RPMI7951 (cell line): ENCODE data around the gene MRPL46. TPM values are rescaled to one million over a fixed set of nuclear protein-coding genes. Genes with fewer than 3 reads are reported as not detected.

ENCODE experiments used
- DNase-seq: peaks from one replicate; pipeline ENCODE4 v3.0.0-alpha.2; 2012; ENCODE audit warnings: low read depth
- total RNA-seq: library from RNA; depleted of rRNA; stranded (reverse); fragments of >200 nt; shearing (Covaris generic); gene quantifications from 2 replicates; pipeline ENCODE4 v1.2.3, GENCODE V29; 2014; rRNA removed

MRPL46 gene
- 24.9 and 51.0 TPM in 2 replicates for total RNA-seq

DNA sequence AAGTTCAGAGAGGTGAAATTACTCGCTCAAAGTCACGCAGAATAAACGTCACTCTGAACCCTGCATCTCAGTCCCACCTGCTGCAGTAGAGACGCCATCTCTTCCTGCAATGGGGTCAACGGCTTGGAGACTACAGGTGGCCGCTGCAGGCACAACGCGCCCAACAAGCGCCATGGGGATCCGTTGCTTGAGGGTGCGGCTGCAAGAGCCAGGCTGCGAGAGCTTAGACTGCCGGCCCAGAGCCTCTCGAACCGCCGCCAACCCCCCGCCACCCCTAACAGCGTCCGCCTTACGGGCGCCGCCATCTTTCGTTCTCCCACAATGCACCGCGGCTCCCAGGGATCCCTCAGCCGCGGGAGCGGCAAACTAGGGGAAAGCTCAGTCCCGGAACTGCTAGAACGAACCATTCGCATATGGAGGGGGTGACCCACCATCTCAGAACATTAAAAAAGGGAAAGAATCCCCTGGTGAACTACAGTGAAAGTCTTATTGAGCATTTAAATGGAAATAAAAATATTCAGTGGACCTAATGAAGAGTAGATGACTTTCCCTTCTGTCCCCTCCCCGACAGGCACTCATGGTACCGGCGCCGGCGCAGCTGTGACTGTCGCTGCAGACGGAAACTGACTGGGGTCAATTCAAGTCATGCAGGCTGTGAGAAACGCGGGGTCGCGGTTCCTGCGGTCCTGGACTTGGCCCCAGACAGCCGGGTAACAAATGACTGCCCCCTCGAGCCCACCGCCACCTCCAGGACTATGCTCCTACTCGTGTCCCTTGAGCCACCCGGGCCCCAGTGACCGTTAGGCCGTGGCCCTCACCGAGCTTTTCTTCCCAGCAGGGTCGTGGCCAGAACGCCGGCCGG, at the start of gene MRPL46, which contains the start of gene MRPS11:
Gene MRPL46 (minus strand): TSS at position 316 of the 862 bp plus-strand sequence. CDS start 11 bp downstream, at position 305.
Gene MRPS11 (plus strand): TSS at position 636 of the 862 bp plus-strand sequence. CDS start 10 bp downstream, at position 646.
- peak; percentile 87 for DNase-seq

DNA sequence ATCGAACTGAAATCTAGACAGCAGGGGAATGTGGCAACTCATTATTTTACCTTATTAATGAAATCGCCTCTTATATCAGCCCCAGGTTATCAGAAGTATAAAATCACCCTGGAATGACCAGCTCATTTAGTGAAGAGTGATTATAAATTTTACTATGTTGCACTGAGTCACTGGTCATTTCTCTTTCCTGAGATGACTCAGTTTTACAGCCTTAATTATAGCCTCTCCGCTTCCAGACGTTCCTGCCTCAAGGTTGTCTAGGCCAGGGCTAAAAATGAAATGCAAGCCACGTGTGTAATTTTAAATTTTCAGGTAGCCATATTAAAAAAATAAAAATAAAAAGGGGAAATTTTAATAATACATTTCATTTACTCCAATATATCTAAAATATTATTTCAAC, 46.0 kb upstream of the MRPL46 start:
- DNase-seq = peak; percentile 62

DNA sequence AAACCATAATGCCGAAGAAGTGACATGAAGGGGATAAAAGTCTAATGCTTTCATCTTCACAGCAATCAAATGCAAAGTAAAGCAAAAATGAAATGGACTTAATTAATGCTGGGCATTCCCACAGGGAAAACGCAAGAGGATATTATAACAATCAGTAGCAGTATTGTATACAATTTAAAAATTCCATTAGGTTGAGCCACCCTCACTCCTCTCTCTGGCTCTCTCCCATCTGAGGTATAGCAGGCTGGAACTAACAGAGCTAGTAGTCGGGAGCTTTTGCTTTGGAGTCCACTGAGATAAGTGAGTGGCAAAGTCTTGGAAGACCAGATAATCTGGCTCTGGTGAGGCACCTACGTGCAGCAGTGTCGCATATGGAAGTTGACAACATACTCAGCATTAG, 45.4 kb upstream of the MRPL46 start:
- DNase-seq = no peak

GRCh38 chr15:88512078-88512477, 44.9 kb upstream of the MRPL46 start:
- DNase-seq = no peak

DNA sequence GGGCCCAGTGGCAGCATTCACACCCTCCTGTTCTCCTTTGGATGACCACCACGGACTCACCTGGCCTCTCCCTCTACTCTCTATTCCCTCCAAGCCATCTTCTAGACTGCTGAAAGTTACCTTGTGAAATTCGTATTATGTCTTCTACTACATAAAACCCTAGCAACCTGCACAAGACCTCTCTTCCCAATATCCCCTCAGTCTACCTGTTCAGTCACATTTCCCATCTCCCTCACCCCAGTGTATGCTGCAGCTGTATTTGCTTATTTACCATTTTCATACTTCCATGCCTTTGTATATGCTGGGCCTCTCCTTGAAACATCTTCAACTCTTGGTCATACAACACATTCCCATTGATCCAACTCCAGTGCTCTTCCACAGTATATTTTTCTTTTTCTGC, 44.0 kb upstream of the MRPL46 start:
- no peak for DNase-seq

- no peak for DNase-seq
These were observed 42.8 kb upstream of the MRPL46 start for GRCh38 chr15:88509964-88510363.

DNA sequence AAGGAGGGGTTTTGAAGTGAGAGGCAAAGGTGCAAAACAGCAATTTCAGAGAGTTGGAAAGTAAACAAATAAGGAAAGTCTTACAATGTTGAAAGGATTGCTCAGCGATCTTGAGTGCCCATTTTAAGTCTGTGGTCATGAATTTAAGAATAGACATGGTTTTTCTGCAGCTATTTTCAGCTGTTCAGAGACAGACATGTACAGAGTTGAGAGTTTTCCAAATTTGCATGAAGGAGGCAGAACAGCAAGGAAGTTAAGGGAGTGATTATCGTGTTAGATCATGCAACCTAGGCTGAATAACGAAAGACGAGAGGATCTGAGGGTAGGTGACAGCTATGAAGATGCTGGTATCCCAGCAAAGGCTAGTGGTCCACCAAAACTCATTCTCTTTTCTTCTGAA, 42.1 kb upstream of the MRPL46 start:
- DNase-seq = no peak

DNA sequence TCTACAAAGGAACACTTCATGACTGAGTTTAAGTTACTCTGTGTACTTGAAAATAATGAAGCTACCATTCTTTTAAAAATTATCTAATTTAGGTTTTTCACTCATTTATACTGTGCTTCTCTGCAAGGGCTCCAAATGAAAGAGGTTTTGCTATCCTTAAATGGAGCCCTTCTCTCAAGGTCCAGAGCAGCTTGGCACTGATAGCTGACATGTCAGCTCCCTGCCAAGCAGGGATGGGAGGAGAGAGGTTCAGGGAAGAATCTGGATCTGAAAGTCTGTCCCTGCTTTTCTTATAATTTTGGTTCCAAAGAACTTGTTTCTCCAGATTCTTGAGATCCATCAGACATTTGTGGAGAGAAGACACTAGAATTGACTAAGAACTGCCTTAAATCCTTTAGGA, 39.4 kb upstream of the MRPL46 start:
- no peak for DNase-seq

GRCh38 chr15:88505721-88506120, 38.5 kb upstream of the MRPL46 start:
- no peak for DNase-seq

GRCh38 chr15:88504445-88504844, 37.3 kb upstream of the MRPL46 start:
- DNase-seq = no peak

DNA sequence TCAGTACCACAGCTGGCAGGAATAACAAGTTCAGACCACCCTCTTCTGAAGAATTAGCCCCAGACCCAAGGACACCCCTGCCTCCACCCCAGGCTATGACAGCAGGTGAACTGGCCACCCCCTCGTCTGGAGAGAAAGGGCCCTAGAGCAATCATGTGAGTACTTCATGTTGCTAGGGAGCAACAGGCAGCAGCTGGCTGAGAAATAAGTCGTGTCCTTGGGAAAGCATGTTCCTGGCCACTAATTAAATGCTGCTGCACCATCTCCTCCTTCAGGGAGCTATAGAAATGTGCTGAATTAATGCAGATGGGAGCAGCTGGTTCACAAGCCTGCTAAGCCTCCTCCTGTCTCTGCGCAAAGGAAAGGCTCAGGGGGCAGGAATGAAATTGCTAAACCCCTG, 31.8 kb upstream of the MRPL46 start:
- no peak for DNase-seq

DNA sequence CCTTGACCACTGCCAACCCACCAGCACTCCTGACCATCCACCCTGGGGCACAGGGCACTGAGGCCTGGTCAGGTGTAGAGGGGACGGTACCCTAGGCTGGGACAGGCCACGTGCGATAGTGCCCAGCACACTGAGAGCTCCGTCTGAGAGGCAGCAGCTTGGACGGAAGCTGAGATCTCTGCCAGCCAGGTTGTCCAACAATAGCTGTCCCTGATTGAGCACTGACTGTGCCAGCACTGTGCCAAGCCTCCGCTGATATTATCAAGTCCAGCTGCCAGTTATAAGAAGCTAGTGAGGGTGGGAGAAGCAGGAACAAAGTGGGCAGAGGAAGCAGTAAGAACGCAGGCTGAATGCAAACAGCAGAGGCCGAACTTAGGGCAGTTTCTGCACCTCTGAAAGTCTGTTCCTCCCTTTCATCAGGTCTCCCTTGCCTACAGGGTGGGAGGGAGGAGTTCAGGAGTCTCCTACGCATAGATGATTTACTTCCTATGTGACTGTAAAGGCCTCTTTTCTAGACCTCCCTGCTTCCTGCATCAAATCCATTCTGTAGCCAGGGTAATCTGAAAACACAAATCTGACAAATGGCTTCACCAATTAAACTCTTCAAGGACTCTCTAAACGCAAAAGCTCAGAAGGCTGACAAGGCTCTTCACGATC, 30.0 kb upstream of the MRPL46 start:
- DNase-seq = no peak

GRCh38 chr15:88493844-88494243, 26.7 kb upstream of the MRPL46 start:
- DNase-seq = no peak

DNA sequence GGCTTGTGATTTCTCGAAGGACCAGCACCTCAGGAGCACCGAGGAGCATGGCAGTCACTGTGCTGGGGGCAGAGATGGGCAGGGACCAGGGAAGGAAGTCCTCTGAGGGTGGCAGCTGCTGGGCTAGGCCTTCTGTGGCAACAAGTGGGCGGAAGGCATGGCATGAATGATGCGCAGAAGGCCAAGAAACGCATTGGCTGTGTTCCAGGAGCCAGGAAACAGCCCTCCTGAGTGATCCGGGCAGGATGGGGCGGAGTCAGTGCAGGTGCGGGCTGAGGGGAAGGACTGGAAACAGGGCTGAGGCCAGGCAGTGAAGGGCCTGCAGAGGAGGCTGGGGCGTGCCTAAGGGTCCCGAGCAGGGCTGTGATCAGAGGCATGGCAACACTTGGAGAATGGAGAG, 24.0 kb upstream of the MRPL46 start:
- no peak for DNase-seq

GRCh38 chr15:88490036-88490435, 22.8 kb upstream of the MRPL46 start:
- no peak for DNase-seq

GRCh38 chr15:88489321-88489720, 22.1 kb upstream of the MRPL46 start:
- no peak for DNase-seq

- no peak for DNase-seq
These were observed 20.8 kb upstream of the MRPL46 start for GRCh38 chr15:88487796-88488523.

DNA sequence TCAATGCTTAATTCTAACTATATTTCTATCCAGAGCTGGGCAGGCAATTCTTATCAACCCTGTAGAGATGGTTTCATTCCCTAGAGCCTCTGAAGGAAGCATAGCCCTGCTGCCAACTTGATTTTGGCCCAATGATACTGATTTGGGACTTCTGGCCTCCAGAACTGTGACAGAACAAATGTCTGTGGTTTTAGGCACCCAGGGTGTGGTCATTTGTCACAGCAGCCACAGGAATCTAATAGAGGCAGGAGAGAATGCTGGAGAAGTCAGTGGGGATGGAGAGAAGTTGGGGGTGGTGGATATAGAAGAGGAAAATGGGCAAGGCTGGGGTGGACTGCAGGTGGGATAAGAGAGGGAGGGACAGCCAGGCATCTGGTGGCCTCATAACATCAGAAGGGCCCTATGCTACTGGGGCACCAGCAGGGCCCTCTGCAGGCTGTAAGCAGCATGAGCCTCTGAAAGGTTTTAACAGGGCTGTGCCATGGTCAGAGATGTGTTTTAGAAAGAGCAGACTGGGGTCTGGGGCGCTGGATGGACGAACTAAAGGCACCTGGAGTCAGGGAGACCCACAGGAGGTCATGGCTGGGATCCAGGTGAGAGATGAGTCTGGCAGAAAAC, 20.1 kb upstream of the MRPL46 start:
- peak; percentile 24 for DNase-seq

GRCh38 chr15:88484682-88485331, 17.6 kb upstream of the MRPL46 start:
- DNase-seq = peak; percentile 45

GRCh38 chr15:88482263-88482662, 15.1 kb upstream of the MRPL46 start:
- DNase-seq = no peak

DNA sequence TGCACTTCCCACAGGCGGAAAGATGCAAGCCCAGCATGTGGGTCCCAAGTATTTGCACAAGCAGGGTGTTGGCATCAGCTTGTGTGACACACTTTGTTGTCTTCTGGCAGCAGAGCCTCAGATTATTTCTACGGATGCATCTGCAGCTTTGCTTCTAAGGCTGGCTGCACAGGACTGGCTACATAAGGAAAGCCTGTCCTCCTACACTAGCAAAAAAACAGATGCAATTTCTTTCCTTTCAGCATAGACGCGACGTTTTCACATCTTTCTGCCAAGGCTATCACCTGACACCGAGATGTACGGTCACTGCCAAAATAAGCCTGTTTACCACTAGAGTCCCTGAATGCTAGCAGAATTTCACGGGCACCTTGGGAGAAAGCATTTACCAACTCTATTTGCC, 13.8 kb upstream of the MRPL46 start:
- DNase-seq = no peak
